GM20000 (cell line): Measurements from ENCODE around the gene AKR1D1.
"Not testable (repeated sequence)": the region's sequence is repeated elsewhere in the genome, so short reads cannot be mapped to it uniquely, and the experiment has no call there.

Experiments
- DNase-seq: peaks from one replicate; pipeline ENCODE4 v3.0.0; 2012; ENCODE audit warnings: low spot score
- TF ChIP-seq, protein P1 (sequence below): IDR thresholded peaks from 2 replicates; pipeline ENCODE4 v1.5.1; 2012; ENCODE audit warnings: mild to moderate bottlenecking, control low read depth; ENCODE audit errors: extremely low read depth, missing control alignments

AKR1D1 gene

GRCh38 chr7:138142583-138143201 is 66.4 kb downstream of the AKR1D1 start:
- no peak for DNase-seq
- TF ChIP-seq, protein P1, sequence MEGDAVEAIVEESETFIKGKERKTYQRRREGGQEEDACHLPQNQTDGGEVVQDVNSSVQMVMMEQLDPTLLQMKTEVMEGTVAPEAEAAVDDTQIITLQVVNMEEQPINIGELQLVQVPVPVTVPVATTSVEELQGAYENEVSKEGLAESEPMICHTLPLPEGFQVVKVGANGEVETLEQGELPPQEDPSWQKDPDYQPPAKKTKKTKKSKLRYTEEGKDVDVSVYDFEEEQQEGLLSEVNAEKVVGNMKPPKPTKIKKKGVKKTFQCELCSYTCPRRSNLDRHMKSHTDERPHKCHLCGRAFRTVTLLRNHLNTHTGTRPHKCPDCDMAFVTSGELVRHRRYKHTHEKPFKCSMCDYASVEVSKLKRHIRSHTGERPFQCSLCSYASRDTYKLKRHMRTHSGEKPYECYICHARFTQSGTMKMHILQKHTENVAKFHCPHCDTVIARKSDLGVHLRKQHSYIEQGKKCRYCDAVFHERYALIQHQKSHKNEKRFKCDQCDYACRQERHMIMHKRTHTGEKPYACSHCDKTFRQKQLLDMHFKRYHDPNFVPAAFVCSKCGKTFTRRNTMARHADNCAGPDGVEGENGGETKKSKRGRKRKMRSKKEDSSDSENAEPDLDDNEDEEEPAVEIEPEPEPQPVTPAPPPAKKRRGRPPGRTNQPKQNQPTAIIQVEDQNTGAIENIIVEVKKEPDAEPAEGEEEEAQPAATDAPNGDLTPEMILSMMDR = no peak

GRCh38 chr7:138144958-138145357 is 68.7 kb downstream of the AKR1D1 start:
- no peak for DNase-seq

DNA sequence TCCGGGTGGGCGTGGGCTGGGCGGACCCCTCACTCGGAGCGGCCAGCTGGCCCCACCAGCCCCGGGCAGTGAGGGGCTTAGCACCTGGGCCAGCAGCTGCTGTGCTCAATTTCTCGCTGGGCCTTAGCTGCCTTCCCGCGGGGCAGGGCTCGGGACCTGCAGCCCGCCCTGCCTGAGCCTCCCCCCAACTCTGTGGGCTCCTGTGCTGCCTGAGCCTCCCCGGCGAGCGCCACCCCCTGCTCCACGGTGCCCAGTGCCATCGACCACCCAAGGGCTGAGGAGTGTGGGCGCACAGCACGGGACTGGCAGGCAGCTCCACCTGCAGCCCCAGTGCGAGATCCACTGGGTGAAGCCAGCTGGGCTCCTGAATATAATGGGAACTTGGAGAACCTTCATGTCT is 70.0 kb downstream of the AKR1D1 start:
- DNase-seq = not testable (repeated sequence)

More at GRCh38 chr7:138144958-138145357, 68.7 kb downstream of the AKR1D1 start:
- TF ChIP-seq, protein P1 = no peak

- not testable (repeated sequence) for DNase-seq
These were observed 70.8 kb downstream of the AKR1D1 start for GRCh38 chr7:138146757-138147734.

DNA sequence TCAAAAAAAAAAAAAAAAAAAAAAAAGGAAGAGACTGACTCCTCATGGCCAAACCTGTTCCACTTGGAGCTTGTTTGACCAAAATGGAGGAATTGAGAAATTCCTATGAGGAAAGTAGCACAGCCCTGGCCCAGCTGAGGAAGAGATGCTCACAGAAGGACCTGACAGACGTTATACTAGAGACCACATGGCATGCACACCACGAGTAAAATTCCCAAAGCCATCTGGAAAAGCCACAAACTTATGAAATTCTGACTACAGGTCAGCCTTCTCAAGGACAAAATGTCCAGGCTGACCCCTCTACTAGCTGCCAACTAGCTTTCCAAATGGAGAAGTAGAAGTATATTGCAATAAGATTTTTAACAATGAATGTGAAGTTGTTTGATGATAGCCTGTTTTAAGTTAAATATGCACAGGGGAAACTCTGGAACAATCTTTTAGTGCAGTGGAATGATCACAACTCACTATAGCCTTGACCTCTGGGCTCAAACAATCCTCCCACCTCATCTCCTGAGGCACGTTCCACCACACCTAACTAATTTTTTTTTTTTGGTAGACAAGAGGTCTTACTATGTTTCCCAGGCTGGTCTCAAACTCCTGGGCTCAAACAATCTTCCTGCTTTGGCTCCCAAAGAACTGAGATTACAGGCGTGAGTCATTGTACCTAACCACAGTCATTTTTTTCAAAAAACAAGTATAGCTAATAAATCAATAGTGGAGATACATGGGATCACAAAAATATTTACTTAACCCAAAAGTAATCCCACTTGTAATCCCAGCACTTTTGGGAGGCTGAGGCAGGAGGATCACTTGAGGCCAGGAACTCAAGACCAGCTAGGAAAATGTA is 75.7 kb downstream of the AKR1D1 start:
- DNase-seq = no peak
- TF ChIP-seq, protein P1 = no peak

DNA sequence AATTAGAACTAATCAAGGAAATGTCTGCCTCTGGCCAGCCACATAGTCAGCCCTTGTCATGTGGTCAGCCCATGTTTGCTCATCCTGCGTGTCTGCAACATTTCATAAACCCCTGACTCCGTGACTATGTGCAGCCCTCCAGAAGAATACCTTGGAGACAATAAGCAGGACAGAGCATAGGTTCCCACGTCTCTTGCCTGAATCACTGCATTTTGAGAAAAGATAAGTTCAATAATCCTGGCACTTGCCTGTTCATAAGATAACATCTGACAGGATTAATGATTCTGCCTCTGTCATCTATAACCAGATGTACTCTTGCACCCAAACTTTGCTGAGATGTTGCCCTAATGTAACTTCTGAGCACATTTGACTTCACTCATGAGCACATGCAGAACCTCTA is 78.4 kb downstream of the AKR1D1 start:
- TF ChIP-seq, protein P1 = no peak
- DNase-seq = no peak

DNA sequence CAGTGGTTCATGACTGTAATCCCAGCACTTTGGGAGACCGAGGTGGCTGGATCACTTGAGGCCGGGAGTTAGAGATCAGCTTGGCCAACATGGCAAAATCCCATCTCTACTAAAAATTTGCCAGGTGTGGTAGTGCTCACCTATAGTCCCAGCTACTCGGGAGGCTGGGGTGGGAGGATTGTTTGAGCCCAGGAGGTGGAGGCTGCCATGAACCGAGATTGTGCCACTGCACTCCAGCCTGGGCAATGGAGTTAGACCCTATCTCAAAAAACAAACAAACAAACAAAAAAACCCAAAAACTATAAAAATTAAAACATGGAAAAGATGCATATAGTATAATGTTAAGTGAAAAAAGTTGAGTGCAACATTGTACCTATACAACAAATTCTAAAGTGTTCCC is 81.4 kb downstream of the AKR1D1 start:
- TF ChIP-seq, protein P1 = no peak
- DNase-seq = no peak
